HG02870 (cell line): ENCODE measurements around the gene MICA.
"Not testable (repeated sequence)": the region's sequence is repeated elsewhere in the genome, so short reads cannot be mapped to it uniquely, and the experiment has no call there.

Source experiments
- ATAC-seq: cut with Tn5 transposase; IDR thresholded peaks from one replicate; pipeline ENCODE4 v1.9.1; 2021; ENCODE audit warnings: mild to moderate bottlenecking, moderate library complexity; ENCODE audit not compliant: unreplicated experiment

The MICA gene

GRCh38 chr6:31405996-31406395 lies 2.6 kb downstream of the MICA start:
- ATAC-seq, result no peak

- no peak for ATAC-seq
Measured at GRCh38 chr6:31407699-31408098, 4.3 kb downstream of the MICA start.

GRCh38 chr6:31412506-31412905 lies 9.1 kb downstream of the MICA start:
- ATAC-seq, result no peak

GRCh38 chr6:31414148-31414770 lies 10.9 kb downstream of the MICA start:
- not testable (repeated sequence) for ATAC-seq

- no peak for ATAC-seq
Measured at GRCh38 chr6:31414771-31415265, 11.4 kb downstream of the MICA start.

- ATAC-seq, result no peak
Measured at GRCh38 chr6:31416394-31417014, 13.1 kb downstream of the MICA start.

GRCh38 chr6:31418251-31418650 lies 14.9 kb downstream of the MICA start:
- ATAC-seq, result no peak

- ATAC-seq, result no peak
Measured at GRCh38 chr6:31419842-31420241, 16.4 kb downstream of the MICA start.

GRCh38 chr6:31420546-31420945 lies 17.2 kb downstream of the MICA start:
- no peak for ATAC-seq

- ATAC-seq, result no peak
Measured at GRCh38 chr6:31422587-31422986, 19.2 kb downstream of the MICA start.

GRCh38 chr6:31423550-31423949 lies 20.2 kb downstream of the MICA start:
- no peak for ATAC-seq

GRCh38 chr6:31426395-31427354 lies 23.3 kb downstream of the MICA start:
- no peak for ATAC-seq

- no peak for ATAC-seq
Measured at GRCh38 chr6:31430449-31430848, 27.1 kb downstream of the MICA start.

GRCh38 chr6:31435051-31435450 lies 31.7 kb downstream of the MICA start:
- not testable (repeated sequence) for ATAC-seq

GRCh38 chr6:31438222-31438621 lies 34.8 kb downstream of the MICA start:
- no peak for ATAC-seq

- no peak for ATAC-seq
Measured at GRCh38 chr6:31438677-31439076, 35.3 kb downstream of the MICA start.

GRCh38 chr6:31441365-31442267 lies 38.2 kb downstream of the MICA start:
- ATAC-seq, result no peak

- no peak for ATAC-seq
Measured at GRCh38 chr6:31446481-31446880, 43.1 kb downstream of the MICA start.

GRCh38 chr6:31446999-31447789 lies 43.8 kb downstream of the MICA start:
- ATAC-seq, result not testable (repeated sequence)

- ATAC-seq, result no peak
Measured at GRCh38 chr6:31450751-31451150, 47.4 kb downstream of the MICA start.
